Adrenal gland (tissue), 12 donors: ENCODE measurements around the gene PLAAT5. TPM values are rescaled to one million over a fixed set of nuclear protein-coding genes. Genes with fewer than 3 reads are reported as not detected.

Experiments
- DNase-seq, 7 donors: peaks; one replicate each; pipeline ENCODE4 v3.0.0-alpha.2; 2019 to 2020
- H3K27ac ChIP-seq, 5 donors: fragments of 200-600 bp; sonication (generic) in 4 of 5; 1 replicate in 3 of 5; 2 replicates in 2 of 5; pipeline versions ENCODE4 v1.5.1 to v1.8.0; 2016 to 2020; ENCODE audit warnings: mild to moderate bottlenecking in 1 of 5
- H3K27me3 ChIP-seq: fragments of 200-600 bp; 2 replicates; pipeline ENCODE4 v1.8.0; 2021
- H3K36me3 ChIP-seq, 2 donors: fragments of 200-600 bp; replicated peaks in 1 of 2; 1 replicate in 1 of 2; 2 replicates in 1 of 2; pipeline versions ENCODE4 v1.5.1 to v1.8.0; 2018 to 2022
- H3K4me1 ChIP-seq, 2 donors: fragments of 200-600 bp; replicated peaks in 1 of 2; 1 replicate in 1 of 2; 2 replicates in 1 of 2; pipeline versions ENCODE4 v1.5.1 to v1.8.0; 2018 to 2021
- H3K4me3 ChIP-seq, 4 donors: fragments of 200-600 bp; sonication (generic) in 3 of 4; one replicate each; pipeline ENCODE4 v1.5.1; 2016 to 2018
- H3K9me3 ChIP-seq, 3 donors: fragments of 200-600 bp; sonication (generic) in 1 of 3; replicated peaks in 1 of 3; 1 replicate in 2 of 3; 2 replicates in 1 of 3; pipeline versions ENCODE4 v1.5.1 to v1.8.0; 2016 to 2021
- POLR2A ChIP-seq, 2 donors: fragments of 450-650 bp; IDR thresholded peaks; one replicate each; pipeline ENCODE4 v1.6.1; 2017; ENCODE audit warnings: antibody characterized with exemption in 2 of 2, mild to moderate bottlenecking in 2 of 2, moderate library complexity in 1 of 2
- WGBS, 4 donors: extraction: QIAGEN DNeasy Blood & Tissue Kit in 2 of 4; methylation state at CpG; one replicate each; pipeline versions ENCODE4 v1.1.5 to v1.1.7; 2013 to 2017; 5-methylcytosine and 5-hydroxymethylcytosine counted together
- intact Hi-C, 2 donors: fragments of 100-400 bp; cut with DNase I; formaldehyde crosslinking; loops; one replicate each; pipeline versions ENCODE4 v1.14.1 to v1.15.0; 2022 to 2023
- polyA plus RNA-seq, 3 donors: library from polyadenylated mRNA; stranded (reverse); fragments of 200-250 nt in 2 of 3; fragments of 350-450 nt in 1 of 3; fragmentation: Illumina TruSeq in 1 of 3; extraction: RNeasy Lipid Tissue Mini Kit (QIAGEN cat#74804) in 1 of 3; gene quantifications; one replicate each; pipeline ENCODE4 v1.2.3, GENCODE V29; 2013 to 2014
- total RNA-seq, 9 donors: library from RNA; depleted of rRNA in 4 of 9; stranded (reverse); fragments of >200 nt in 4 of 9; fragments of 120-200 nt in 1 of 9; fragmentation: NEBNext Ultra II Directional in 1 of 9; extraction: Animal tissue kit (Norgen Biotek cat#: 25700) in 1 of 9; gene quantifications; one replicate each; pipeline versions ENCODE4 v1.1.0 to v1.2.4, GENCODE V29; 2013 to 2023
- TF ChIP-seq, protein P1 (sequence below), 6 experiments: fragments of 450-650 bp in 4 of 6; fragments of 200-600 bp in 2 of 6; sonication (generic) in 1 of 6; IDR thresholded peaks; 1 replicate in 5 of 6; 2 replicates in 1 of 6; pipeline versions ENCODE4 v1.5.1 to v1.8.0; 2016 to 2021; ENCODE audit warnings: antibody characterized with exemption in 6 of 6, mild to moderate bottlenecking in 2 of 6, moderate library complexity in 1 of 6
- donor health status: healthy with polysubstance abuse.
- donor health status: Bipolar disorder and iron deficiency.
- donor health status: DM: yes; HTN: yes; CAD: no.
- donor health status: DM: no; HTN: no; CAD: no.
- donor health status: DM: no; HTN: no; CAD: no.
- donor health status: DM: yes; HTN: yes; CAD: no.

The PLAAT5 gene
- total and polyA plus RNA-seq, 12 donors: 0.64 to 8.1 (median 1.3) TPM; not detected in 2

DNA sequence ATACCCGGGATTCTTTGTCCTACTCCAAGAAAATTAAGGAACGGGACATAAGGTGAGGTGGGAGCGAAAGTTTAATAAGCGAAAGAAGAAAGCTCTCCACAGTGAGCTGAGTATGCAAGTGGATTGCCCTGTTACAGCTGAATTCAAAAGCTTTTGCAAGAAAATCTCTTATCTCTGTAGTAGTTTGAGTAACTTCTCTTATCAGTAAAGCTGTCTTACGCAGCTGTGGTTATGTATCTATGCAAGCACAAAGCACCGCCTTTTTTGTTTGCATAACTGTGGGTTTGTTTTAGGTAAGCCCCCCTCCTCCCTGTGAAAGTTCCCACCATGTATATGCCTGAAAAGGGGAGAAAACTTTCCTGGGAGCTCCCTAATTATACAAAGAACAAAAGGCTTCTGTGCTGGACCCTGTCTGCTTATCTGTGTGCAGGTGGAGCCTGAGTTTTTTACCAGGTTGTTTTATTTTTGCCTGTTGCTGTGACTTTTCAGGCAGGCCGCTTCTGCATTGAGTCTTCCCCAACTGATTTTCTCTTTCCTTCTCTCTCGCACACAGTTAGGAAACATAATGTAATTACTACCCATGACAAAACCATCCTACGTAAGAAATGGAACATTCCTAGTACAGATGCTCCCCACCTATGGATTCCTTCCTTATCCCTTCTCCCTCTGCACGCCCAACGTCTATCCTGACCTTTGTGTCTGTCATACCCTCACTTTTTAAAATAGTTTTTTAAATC, 837 bp upstream of the PLAAT5 start:
- TF ChIP-seq, protein P1, sequence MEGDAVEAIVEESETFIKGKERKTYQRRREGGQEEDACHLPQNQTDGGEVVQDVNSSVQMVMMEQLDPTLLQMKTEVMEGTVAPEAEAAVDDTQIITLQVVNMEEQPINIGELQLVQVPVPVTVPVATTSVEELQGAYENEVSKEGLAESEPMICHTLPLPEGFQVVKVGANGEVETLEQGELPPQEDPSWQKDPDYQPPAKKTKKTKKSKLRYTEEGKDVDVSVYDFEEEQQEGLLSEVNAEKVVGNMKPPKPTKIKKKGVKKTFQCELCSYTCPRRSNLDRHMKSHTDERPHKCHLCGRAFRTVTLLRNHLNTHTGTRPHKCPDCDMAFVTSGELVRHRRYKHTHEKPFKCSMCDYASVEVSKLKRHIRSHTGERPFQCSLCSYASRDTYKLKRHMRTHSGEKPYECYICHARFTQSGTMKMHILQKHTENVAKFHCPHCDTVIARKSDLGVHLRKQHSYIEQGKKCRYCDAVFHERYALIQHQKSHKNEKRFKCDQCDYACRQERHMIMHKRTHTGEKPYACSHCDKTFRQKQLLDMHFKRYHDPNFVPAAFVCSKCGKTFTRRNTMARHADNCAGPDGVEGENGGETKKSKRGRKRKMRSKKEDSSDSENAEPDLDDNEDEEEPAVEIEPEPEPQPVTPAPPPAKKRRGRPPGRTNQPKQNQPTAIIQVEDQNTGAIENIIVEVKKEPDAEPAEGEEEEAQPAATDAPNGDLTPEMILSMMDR (IDR thresholded peaks at IDR 0.05): no peak
- TF ChIP-seq POLR2A (IDR thresholded peaks at IDR 0.05): no peak
- intact Hi-C loops: no loop called here
- Histone ChIP-seq H3K4me3 (peak overlapping the region in 2 of 4 donors; percentile 32 to 50), H3K9me3 (no peaks in the 10 kb centered on the region), H3K4me1 (peaks cover 12 to 28% of the 10 kb centered on the region in 2 donors), H3K27me3 (no peaks in the 10 kb centered on the region), H3K27ac (peak overlapping the region in 1 of 5 donors; percentile 38), H3K36me3 (no peaks in the 10 kb centered on the region)
- peak in 1 of 7 donors; percentile 58 for DNase-seq
- 37 to 48% (median 43%) methylated on average over 11 of the region's 11 CpGs for WGBS, 4 donors

DNA sequence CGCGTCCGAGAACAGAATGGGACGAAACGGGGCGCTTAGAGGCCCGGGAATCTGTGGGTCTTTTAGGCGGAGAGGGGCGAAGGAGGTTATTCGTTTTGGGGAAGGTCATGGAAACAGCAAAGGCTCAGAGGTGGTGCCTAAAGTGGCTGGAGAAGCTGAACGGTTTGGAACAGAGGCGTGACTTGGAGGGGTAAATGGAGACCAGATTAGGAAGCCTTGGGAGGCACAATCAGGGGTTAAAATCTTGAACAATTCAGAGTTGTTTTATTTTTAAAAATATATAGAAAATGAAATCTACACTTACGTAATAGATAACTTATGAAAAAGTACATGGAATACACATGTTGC, 247 bp upstream of the PLAAT5 start:
- no peak for DNase-seq
- Histone ChIP-seq H3K9me3 (no peaks in the 10 kb centered on the region), H3K4me3 (peak overlapping the region in 3 of 4 donors; percentile 18 to 50 (median 32)), H3K27ac (peak overlapping the region in 2 of 5 donors; percentile 29 to 38), H3K36me3 (no peaks in the 10 kb centered on the region), H3K27me3 (no peaks in the 10 kb centered on the region), H3K4me1 (peaks cover 12 to 28% of the 10 kb centered on the region in 2 donors)
- TF ChIP-seq, protein P1 (IDR thresholded peaks at IDR 0.05): no peak
- TF ChIP-seq POLR2A (IDR thresholded peaks at IDR 0.05): no peak
- intact Hi-C loops: no loop called here
- 2% methylated on average over 13 of the region's 13 CpGs for WGBS, 4 donors

DNA sequence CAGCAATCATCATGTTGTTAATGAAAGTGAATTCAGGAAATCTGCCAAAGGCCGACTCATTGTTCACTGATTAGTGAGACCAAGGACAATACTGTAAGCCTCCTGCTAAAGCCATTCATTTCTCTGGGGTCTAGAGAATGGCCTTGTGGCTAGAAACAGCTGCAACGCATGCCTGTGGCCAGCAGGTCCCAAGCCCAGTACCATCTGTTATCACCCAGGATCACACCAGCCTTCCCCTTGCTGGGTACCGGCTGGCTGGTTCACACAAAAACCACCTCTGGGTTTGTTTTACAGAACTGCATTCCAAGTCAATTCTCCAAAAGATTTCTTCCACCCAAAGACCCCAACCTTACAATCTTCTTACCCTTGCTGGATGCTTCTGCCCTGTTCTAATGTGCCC, 1.1 kb downstream of the PLAAT5 start:
- Histone ChIP-seq H3K27me3 (no peaks in the 10 kb centered on the region), H3K9me3 (no peaks in the 10 kb centered on the region), H3K4me3 (no peak overlapping the region), H3K27ac (no peak overlapping the region), H3K36me3 (no peaks in the 10 kb centered on the region), H3K4me1 (peaks cover 12 to 28% of the 10 kb centered on the region in 2 donors)
- intact Hi-C loops: no loop called here
- 33 to 60% (median 35%) methylated on average over 3 of the region's 3 CpGs for WGBS, 4 donors
- TF ChIP-seq, protein P1 (IDR thresholded peaks at IDR 0.05): peak in 2 of 6 experiments; percentile 12 to 13
- no peak for TF ChIP-seq POLR2A (IDR thresholded peaks at IDR 0.05)
- DNase-seq: peak in 4 of 7 donors; percentile 26 to 58 (median 44)

DNA sequence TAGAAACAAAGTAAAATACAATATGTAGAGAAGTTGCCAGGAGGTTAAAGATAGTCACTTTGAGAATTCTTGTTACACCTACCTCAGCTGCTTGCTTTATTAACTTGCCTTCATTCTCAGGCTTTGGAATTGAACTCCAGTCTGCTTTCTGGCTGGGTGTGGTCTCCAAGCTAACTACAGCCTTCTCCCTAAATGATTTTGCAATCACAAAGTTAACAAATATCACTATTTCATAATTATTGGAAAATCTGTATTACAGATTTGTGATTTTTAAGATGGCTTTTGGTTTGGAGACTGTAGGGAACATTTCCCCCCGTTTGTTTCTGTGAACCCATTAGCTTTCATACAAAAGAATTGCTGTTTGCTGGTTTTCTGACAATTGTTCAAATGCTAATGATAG, 2.2 kb downstream of the PLAAT5 start:
- Histone ChIP-seq H3K27ac (no peak overlapping the region), H3K36me3 (no peaks in the 10 kb centered on the region), H3K27me3 (no peaks in the 10 kb centered on the region), H3K9me3 (no peaks in the 10 kb centered on the region), H3K4me1 (peaks cover 12 to 28% of the 10 kb centered on the region in 2 donors), H3K4me3 (no peak overlapping the region)
- intact Hi-C loops: no loop called here
- TF ChIP-seq, protein P1 (IDR thresholded peaks at IDR 0.05): no peak
- TF ChIP-seq POLR2A (IDR thresholded peaks at IDR 0.05): no peak
- 67 to 76% (median 74%) methylated on average over 1 of the region's 1 CpG for WGBS, 4 donors
- DNase-seq: no peak
